GM21447 (cell line): Measurements from ENCODE around the gene ATP6V1D.
A peak's percentile ranks its signal among the peaks of the same experiment; 100 is the strongest.
"Not testable (repeated sequence)": the region's sequence is repeated elsewhere in the genome, so short reads cannot be mapped to it uniquely, and the experiment has no call there.

ENCODE experiments used
- ATAC-seq: cut with Tn5 transposase; IDR thresholded peaks from one replicate; pipeline ENCODE4 v1.9.1; 2021; ENCODE audit not compliant: unreplicated experiment

Gene ATP6V1D

GRCh38 chr14:67359775-67360469 lies at the start of gene ATP6V1D, which contains the start of gene EIF2S1:
TSS of gene ATP6V1D (minus strand) at chr14:67359804. CDS start at chr14:67359698, 106 bp downstream.
TSS of gene EIF2S1 (plus strand) at chr14:67360328. CDS start at chr14:67364768, 4,440 bp downstream.
- peak; percentile 93 for ATAC-seq

GRCh38 chr14:67408122-67408801 lies 48.7 kb upstream of the ATP6V1D start:
- ATAC-seq, result not testable (repeated sequence)

GRCh38 chr14:67405771-67406170 lies 46.2 kb upstream of the ATP6V1D start:
- no peak for ATAC-seq

GRCh38 chr14:67400434-67400833 lies 40.8 kb upstream of the ATP6V1D start:
- no peak for ATAC-seq

- ATAC-seq, result no peak
Observed at GRCh38 chr14:67397536-67397935, 37.9 kb upstream of the ATP6V1D start.

GRCh38 chr14:67396381-67396970 lies 36.9 kb upstream of the ATP6V1D start:
- no peak for ATAC-seq

- ATAC-seq, result no peak
Observed at GRCh38 chr14:67395876-67396189, 36.2 kb upstream of the ATP6V1D start.

GRCh38 chr14:67395086-67395875 lies 35.7 kb upstream of the ATP6V1D start:
- ATAC-seq, result no peak

- no peak for ATAC-seq
Observed at GRCh38 chr14:67393689-67394088, 34.1 kb upstream of the ATP6V1D start.

GRCh38 chr14:67392800-67393199 lies 33.2 kb upstream of the ATP6V1D start:
- no peak for ATAC-seq

- ATAC-seq, result no peak
Observed at GRCh38 chr14:67392123-67392522, 32.5 kb upstream of the ATP6V1D start.

GRCh38 chr14:67391268-67391667 lies 31.7 kb upstream of the ATP6V1D start:
- ATAC-seq, result no peak

GRCh38 chr14:67389811-67390534 lies 30.4 kb upstream of the ATP6V1D start:
- no peak for ATAC-seq

GRCh38 chr14:67389275-67389674 lies 29.7 kb upstream of the ATP6V1D start:
- no peak for ATAC-seq

- no peak for ATAC-seq
Observed at GRCh38 chr14:67387195-67387594, 27.6 kb upstream of the ATP6V1D start.

GRCh38 chr14:67385618-67386017 lies 26.0 kb upstream of the ATP6V1D start:
- ATAC-seq, result no peak

- ATAC-seq, result no peak
Observed at GRCh38 chr14:67385120-67385519, 25.5 kb upstream of the ATP6V1D start.

- ATAC-seq, result no peak
Observed at GRCh38 chr14:67377916-67378315, 18.3 kb upstream of the ATP6V1D start.

GRCh38 chr14:67373347-67373746 lies 13.7 kb upstream of the ATP6V1D start:
- no peak for ATAC-seq

- no peak for ATAC-seq
Observed at GRCh38 chr14:67372833-67373232, 13.2 kb upstream of the ATP6V1D start.
